ENCODE data around the gene GGA2.
"Not testable (repeated sequence)": the region's sequence is repeated elsewhere in the genome, so short reads cannot be mapped to it uniquely, and the experiment has no call there.

The GGA2 gene

DNA sequence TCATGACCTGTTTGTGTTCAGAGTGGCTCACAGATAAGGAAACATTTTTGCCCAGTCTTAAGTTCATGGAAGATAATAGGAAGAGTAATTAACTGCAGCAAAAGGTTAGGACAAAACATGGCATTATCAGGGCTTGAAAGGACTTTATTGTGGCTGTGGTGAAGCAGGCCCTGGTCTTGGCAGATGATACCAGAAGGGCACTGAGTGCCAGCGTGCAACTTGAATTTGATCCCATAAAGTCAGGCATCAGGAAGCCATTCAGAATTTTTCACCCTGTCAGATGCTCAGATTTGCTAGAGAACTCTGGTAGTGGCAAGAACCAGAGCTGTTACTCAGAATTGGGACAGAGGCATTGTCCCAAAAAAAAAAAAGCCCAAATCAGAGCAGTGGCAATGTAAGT is 46.1 kb downstream of the GGA2 start:
- DNase-seq = no peak

DNA sequence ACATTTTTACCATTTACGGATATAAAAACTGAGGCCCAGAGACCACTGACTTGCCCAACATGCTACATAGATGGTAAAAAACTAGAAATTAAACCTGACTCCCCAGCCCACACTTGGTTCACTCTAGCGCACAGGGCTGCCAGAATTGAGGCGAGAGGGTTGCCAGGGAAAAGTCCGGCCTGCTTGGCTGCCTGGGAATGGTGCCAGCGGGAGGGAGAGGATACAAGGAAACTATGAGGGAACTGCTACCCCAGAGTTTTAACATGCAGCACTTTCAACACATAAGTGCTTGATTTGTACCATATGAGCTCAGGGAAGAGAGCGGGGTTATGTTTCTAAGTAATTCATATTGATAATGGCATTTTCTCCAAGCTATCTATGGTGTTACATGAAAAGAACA is 47.3 kb downstream of the GGA2 start:
- DNase-seq = not testable (repeated sequence)

DNA sequence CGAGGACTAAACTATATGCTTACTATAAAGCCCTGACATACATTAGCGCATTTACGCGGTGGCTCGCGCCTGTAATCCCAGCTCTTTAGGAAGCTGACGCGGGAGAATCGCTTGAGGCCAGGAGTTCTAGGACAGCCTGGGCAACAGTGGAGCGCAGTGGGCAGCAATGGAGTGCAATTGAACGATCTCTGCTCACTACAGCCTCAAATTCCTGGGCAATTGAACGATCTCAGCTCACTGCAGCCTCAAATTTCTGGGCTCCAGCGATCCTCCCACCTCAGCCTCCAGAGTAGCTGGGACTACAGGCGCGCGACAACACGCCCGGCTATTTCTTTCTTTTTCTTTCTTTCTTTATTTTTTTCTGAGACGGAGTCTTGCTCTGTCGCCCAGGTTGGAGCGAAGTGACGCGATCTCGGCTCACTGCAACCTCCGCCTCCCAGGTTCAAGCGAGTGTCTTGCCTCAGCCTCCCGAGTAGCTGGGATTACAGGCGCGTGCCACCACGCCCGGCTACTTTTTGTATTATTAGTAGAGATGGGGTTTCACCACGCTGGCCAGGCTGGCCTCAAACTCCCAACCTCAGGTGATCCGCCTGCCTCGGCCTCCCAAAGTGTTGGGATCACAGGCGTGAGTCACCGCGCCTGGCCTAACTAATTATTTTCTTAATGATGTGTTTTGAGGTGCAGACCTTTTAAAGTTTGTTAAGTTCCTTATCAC is 56.8 kb downstream of the GGA2 start:
- DNase-seq = no peak

DNA sequence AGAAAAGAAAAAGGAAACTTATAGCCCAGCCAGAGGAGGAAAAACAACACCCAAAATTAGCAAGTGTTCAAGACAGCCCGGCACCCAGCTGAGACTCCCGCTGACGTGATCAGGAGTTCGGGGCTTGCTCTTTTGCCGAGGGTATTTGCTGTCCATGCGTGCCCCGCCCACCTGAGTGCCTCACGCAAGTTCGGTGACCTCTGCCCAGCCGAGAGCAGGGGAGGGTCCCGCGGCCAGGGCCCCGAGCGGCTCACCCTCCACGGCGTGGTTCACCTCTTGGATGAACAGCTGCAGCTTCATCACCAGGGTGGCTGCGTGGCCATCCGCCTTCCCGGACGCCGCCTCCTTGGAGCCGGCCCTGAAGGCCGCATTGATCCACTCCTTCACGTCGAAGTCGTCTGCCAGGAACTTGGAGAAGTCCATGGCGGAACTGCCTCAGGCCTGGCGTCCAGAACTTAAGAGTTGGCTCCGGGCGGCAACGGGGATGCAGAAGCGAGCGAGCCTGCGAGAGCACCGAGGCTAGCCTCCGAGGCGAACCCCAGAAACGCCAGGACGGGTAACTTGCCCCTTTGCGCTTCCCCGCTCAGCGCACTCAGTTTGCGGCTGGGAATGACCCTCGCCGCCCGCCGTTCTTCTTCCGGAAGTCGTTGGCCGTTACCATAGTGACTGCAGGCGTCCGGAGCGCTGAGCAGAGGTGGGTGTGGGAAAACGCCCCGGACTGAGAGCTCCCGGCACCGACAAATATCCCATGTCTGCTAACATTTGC is 57.5 kb downstream of the GGA2 start, which contains the start of gene COG7:
Gene COG7, minus strand, starts transcription at position 618 of the 766 bp plus-strand sequence. Its CDS starts 195 bp downstream, at position 423.
- DNase-seq = peak; percentile 81

DNA sequence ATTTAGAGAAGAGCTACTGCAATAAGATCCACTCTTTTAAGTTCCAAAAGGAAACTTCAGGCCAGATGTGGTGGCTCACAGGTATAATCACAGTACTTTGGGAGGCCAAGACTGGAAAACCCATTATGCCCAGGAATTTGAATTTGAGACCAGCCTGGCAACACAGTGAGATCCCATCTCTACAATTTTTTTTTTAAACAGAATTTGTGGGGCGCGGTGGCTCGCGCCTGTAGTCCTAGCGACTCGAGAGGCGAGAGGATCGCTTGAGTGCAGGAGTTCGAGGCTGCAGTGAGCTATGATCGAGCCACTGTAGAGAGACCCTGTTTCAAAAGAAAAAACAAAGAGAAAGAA is 58.1 kb downstream of the GGA2 start:
- no peak for DNase-seq

DNA sequence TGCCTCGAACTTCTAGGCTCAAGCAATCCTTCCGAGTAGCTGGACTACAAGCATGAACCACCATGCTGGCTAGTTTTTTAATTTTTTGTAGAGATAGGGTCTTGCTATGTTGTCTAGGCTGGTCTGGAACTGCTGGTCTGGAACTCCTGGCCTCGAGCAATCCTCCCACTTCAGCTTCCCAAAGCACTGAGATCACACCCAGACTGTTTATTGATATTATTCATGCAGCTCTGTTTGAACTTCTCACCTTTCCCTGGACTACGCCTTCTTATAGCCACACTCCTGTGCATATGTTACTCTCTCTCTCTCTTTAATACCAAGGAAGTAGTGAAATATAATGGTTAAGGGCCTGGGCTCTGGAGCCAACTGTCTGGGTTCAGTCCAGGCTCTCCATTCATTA is 61.9 kb downstream of the GGA2 start:
- DNase-seq = no peak

DNA sequence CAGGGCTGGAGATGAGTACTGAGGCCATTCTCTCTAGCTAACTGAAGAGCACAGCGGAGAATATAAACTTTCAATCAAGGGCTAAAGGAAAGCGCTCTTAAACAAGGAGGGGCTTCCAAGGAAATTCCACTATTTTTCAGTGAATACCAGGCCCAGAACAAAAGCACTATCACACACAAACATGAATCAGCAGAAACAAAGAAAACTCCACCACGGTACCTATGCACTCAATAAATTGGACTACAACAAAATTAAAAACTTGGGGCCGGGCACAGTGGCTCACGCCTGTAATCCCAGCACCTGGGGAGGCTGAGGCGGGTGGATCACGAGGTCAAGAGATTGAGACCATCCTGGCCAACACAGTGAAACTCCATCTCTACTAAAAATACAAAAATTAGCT is 72.8 kb downstream of the GGA2 start:
- not testable (repeated sequence) for DNase-seq

DNA sequence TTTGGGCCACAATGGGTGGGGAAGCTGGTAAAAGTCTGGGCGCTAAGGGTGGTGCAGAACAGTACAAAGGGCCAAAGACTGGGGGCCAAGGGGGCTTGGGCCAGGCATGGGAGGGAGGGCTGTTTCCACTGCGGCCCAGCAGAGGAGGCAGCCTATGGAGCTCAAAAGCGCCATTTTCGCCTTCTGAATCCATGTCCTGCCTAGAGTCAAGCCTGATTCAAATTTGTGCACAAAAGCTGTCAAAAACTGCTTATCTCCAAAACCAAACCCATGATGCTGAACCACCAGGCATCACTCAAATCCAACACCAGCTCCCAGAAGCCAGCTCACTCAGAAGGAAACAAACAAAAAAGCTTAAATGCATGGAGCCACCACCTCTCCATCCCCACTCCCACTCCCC is 73.3 kb downstream of the GGA2 start:
- DNase-seq = no peak

DNA sequence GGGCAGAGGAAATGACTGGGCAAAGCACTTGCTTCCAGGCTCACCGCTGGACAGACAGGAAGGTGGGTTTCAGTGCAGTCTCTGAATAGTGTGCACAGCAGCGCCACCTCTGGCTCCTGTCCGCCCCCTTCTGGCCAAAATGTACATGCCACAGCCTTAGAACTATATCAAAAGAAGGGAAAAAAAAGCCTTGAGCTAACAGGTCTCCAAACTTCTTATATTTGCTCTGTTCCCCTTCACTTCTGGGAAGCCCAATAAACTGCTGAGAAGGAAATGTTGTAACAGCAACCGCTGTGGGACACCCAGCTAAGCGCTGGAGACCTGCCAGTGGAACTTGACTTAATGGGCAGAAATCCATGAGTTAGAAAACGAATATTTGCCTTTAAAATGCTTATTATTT is 74.8 kb downstream of the GGA2 start:
- DNase-seq = peak; percentile 61

DNA sequence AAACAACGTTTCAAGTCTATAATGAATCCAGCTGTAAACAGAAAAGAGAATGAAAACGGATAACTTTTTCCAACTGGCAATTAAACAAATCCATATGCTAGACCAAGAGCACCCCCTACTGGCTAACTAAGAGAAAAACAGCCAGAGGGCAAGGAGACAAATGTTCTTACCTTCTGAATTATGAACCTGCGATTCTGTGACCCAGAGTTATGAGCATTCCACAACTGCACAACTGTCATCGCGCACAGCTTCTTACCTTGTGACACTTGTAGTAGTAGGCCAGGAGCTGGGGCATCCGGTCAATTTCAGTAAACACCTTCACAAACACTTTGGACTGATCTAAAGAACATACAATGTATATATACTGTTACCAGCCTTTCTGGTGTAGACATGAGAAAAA is 75.9 kb downstream of the GGA2 start:
- no peak for DNase-seq

DNA sequence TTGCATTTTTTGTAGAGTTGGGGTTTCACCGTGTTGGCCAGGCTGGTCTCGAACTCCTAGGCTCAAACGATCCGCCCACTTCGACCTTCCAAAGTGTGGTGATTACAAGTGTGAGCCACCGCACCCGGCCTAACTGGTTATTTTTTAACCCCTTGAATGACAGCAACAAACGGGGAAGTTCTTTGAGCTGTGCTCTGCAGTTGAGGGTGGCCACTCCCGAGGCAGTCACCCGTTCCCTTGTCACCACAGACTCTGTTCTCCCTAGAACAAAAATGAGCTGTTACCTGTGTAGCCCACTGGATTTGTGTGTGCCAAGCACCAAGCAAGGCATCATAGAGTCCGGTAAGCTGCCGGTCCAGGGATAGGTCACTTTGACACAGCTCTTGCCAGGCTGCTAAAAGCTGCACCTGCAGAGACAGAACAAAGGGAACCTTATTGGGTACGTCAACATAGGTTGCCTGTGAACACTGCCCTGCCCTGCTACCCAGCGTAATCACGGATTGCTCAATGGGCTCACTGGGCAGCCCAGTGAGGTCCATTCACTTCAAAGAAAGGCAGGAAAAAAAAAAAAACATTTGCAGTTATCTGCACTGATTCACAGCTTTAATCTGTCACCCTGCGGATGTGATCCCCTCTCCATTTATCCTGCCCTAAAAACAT is 76.9 kb downstream of the GGA2 start:
- no peak for DNase-seq

DNA sequence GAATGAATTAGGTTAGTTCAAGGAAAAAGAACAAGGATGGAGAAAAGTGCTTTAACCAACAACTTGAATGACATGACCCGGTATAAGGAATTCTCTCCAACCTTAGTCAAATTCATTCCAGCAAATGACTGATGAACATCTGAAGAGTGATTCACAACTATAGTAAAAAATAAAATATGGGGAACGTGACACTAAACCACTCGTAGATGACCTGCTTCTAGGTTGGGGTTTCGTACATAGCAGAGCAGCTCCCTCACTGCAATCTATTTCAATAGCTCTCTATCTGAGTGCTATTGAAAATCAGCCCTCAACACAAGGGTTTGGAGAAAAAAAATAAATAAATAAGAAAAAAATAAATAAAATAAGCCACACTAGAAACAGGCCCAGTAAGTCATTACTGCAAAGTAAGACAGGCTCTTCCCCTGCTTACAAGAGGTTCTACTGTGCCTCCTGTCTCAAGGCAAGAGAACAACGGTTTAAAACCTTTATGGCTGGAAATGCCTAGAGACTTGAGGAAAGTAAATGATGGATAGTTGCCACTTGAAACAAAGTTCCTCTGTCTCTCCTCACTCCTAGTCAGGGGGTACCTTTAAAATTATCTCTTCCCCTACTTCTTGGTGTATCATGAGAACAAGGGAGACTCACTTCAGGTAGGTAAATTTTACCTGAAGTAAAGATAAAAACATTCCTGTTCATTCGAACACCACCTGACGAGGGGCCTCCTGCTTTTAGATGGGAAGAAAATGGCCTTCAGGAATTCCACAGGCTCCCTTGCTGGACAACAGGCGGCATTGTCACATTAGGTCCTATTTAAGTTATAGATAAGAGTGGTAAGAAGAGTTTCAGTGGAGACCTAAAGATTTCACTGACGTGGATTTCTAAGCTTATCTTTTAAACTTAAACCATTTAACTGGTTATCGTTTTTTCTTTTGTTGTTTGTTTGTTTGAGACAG is 77.8 kb downstream of the GGA2 start:
- DNase-seq = no peak

DNA sequence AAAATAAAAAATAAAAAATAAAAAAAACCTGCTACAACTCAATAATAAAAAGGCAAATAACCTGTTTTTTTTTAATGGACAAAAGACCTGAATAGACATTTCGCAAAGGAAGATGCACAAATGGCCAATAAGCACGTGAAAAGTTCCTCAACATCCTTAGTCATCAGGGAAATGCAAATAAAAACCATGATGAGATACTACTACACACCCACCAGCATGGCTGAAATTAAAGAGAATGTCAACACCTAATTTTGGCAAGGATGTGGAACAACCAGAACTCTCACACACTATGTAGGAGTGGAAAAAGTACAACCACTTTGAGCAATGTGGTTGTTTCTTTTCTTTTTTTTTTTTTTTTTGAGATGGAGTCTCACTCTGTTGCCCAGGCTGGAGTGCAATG is 81.9 kb downstream of the GGA2 start:
- no peak for DNase-seq

DNA sequence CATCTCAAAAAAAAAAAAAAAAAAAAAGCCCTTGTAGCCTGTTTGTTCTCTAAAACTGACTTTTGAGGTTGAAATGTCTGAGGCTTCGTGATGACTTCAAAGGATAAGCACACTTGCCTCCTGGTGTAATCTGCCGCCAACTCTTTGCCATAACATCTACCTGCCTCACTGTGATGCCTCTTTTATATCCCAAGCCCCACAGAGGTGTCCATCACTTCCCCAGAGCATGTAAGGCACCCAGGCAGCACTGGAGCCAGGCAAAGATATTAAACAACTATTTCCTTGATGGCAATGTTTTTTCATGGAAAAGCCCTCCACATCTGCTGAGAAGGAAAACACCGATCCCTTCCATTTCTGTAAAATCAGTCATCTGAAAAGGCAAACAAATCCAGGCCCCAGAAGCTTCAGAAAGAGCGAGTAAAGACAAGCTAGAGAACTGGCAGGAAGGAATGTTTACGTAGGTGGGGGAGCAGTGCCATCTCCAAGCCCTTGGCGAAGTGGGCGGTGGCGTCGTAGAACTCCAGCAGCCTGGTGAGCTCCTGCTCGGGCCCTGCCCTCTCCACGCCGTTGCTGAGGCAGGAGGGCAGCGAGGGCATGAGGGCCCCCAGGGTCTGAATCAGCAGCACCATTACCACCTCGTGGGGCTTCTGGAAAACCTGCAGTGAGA is 85.9 kb downstream of the GGA2 start:
- DNase-seq = no peak

DNA sequence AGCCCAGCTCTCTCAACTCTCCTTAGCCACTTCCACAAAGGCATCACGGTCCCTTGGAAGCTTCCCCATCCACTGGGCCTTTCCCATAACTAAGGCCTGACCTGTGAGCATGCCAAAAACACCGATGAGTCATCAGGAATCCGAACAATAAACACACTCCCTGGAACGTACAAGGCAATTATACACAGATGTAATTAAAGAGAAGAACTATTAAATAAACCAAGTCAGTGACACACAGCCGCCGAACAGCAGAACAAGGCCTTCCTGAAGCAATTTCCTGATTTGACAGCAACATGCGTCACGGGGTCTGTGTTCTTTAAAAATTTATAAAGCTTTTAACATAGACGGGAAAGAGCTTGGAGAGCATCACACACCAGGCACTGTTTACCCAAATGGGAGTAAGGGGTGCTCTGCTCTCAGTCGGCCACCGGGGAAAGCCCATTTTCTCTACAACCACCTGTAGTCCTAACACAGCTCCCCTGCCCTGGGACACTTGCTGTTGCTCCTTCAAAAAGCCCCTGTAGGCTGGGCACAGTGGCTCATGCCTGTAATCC is 86.7 kb downstream of the GGA2 start:
- no peak for DNase-seq

DNA sequence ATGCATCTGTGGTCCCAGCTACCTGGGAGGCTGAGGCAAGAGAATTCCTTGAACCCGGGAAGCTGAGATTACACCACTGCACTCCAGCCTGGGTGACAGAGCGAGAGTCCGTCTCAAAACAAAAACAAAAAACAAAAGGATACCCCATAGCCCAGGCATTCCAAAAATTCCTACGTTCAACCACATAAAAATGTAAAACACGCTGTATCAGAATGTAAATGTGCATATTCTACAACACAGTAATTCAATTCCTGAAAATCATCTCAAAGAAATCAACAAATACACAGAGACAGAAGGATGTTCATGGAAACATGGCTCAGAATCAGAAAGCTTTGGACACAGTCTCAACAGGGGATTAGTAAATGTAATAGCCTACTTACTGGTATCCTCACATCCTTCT is 90.3 kb downstream of the GGA2 start:
- DNase-seq = no peak

DNA sequence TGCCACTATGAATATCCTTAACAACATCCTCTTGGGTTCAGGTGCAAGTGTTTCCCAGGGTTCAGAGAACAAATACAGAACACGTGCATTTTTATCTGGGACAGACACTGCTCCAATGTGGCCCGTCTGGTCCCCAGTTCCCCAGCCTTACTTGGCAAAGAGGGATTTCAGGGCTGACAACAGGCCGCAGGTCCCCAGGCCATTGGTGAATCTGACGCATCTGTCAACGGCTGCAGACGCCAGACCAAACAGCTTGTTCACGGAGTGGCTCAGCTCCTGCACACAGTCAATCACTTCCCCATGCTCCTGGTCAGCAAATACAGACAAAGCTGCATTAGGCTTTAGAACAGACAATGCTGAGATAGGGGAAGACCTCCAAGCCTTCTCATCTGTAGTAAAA is 93.5 kb downstream of the GGA2 start:
- no peak for DNase-seq

DNA sequence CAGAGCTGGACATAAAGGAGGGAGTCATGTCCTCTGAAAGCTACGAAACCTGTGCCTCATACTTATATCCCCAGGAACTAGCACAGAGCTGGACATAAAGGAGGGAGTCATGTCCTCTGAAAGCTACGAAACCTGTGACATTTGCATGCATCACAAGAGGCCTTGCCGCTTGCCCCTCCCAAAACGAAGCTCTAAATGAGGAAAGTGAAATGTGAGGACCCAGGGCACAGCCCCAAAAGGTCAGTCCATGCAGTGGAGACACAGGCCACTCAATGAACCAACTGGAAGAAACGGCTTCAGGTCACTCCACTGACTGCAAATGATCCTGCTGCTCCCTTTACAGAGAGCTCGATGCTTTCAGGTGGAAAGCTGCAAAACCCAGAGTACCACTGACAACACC is 95.6 kb downstream of the GGA2 start:
- no peak for DNase-seq
